HG03432 (cell line): Measurements from ENCODE around the gene ROBO3.

Source experiments
- ATAC-seq: cut with Tn5 transposase; IDR thresholded peaks from one replicate; pipeline ENCODE4 v1.9.1; 2021; ENCODE audit warnings: mild to moderate bottlenecking, moderate library complexity; ENCODE audit not compliant: unreplicated experiment

Gene ROBO3

GRCh38 chr11:124865181-124865901 is at the start of gene ROBO3:
Gene ROBO3 (plus strand): TSS chr11:124865432. CDS start chr11:124865578, 146 bp downstream.
- no peak for ATAC-seq

- ATAC-seq: no peak
Measured at GRCh38 chr11:124817036-124817435, 48.2 kb upstream of the ROBO3 start.

GRCh38 chr11:124821995-124822730 is 43.1 kb upstream of the ROBO3 start:
- ATAC-seq: no peak

- ATAC-seq: no peak
Measured at GRCh38 chr11:124823512-124824376, 41.5 kb upstream of the ROBO3 start.

- no peak for ATAC-seq
Measured at GRCh38 chr11:124825876-124826275, 39.4 kb upstream of the ROBO3 start.

- ATAC-seq: no peak
Measured at GRCh38 chr11:124829986-124830385, 35.2 kb upstream of the ROBO3 start.

- no peak for ATAC-seq
Measured at GRCh38 chr11:124830749-124831148, 34.5 kb upstream of the ROBO3 start.

GRCh38 chr11:124831897-124832296 is 33.3 kb upstream of the ROBO3 start:
- ATAC-seq: no peak

- no peak for ATAC-seq
Measured at GRCh38 chr11:124832571-124832970, 32.7 kb upstream of the ROBO3 start.

GRCh38 chr11:124834526-124835180 is 30.6 kb upstream of the ROBO3 start:
- no peak for ATAC-seq

GRCh38 chr11:124835918-124836317 is 29.3 kb upstream of the ROBO3 start:
- ATAC-seq: no peak

GRCh38 chr11:124837491-124837856 is 27.8 kb upstream of the ROBO3 start:
- ATAC-seq: peak; percentile 42

- ATAC-seq: no peak
Measured at GRCh38 chr11:124838805-124839127, 26.5 kb upstream of the ROBO3 start.

- no peak for ATAC-seq
Measured at GRCh38 chr11:124839128-124839971, 25.9 kb upstream of the ROBO3 start.

- ATAC-seq: no peak
Measured at GRCh38 chr11:124839972-124840621, 25.1 kb upstream of the ROBO3 start.

GRCh38 chr11:124840666-124841065 is 24.6 kb upstream of the ROBO3 start:
- ATAC-seq: no peak

GRCh38 chr11:124841201-124841600 is 24.0 kb upstream of the ROBO3 start:
- no peak for ATAC-seq

GRCh38 chr11:124841840-124842239 is 23.4 kb upstream of the ROBO3 start:
- ATAC-seq: no peak

GRCh38 chr11:124842305-124842704 is 22.9 kb upstream of the ROBO3 start:
- ATAC-seq: no peak

- no peak for ATAC-seq
Measured at GRCh38 chr11:124843616-124843910, 21.7 kb upstream of the ROBO3 start.
